ENCODE measurements around the gene HCLS1. TPM values are rescaled to one million over a fixed set of nuclear protein-coding genes. Genes with fewer than 3 reads are reported as not detected.

The HCLS1 gene
- polyA plus RNA-seq, 1 donor (not counting 4 experiments of a cell fraction or from before 2014, with no cell fraction given): 0.10 TPM

- Histone ChIP-seq H3K4me2 (ENCODE audit: control insufficient read depth, extremely low read depth, insufficient read depth, low read depth, low read length) (no peak overlapping the region), H3K9me1 (ENCODE audit: control insufficient read depth, extremely low read depth, insufficient read depth, low read length) (no peaks in the 10 kb centered on the region), H3K9me3 (ENCODE audit: control insufficient read depth, low read depth, low read length) (no peaks in the 10 kb centered on the region), H3K27me3 (ENCODE audit: control insufficient read depth, extremely low read depth, insufficient read depth, low read length) (no peaks in the 10 kb centered on the region), H3K9ac (ENCODE audit: control insufficient read depth, extremely low read depth, insufficient read depth, low read length) (no peak overlapping the region), H3K4me1 (ENCODE audit: control insufficient read depth, extremely low read depth, insufficient read depth, low read length) (no peaks in the 10 kb centered on the region), H2AFZ (ENCODE audit: control insufficient read depth, low read length) (no peak overlapping the region), H3K36me3 (ENCODE audit: control insufficient read depth in 2 of 2, extremely low read depth in 1 of 2, insufficient read depth in 2 of 2, low read length in 2 of 2) (peaks cover 18 to 20% of the 10 kb centered on the region in 2 experiments), H3K79me2 (ENCODE audit: control insufficient read depth, insufficient read depth, low read length) (no peaks in the 10 kb centered on the region), H3K4me3 (ENCODE audit: control insufficient read depth in 2 of 3, extremely low read depth in 1 of 3, insufficient read depth in 2 of 3, low read depth in 1 of 3, low read length in 3 of 3) (no peak overlapping the region), H4K20me1 (ENCODE audit: control insufficient read depth, extremely low read depth, insufficient read depth, low read length) (peaks cover 5% of the 10 kb centered on the region), H3K27ac (ENCODE audit: control insufficient read depth, insufficient read depth, low read length) (no peak overlapping the region)
- TF ChIP-seq EZH2 (IDR thresholded peaks at IDR 0.05; ENCODE audit: low read length) (no peak), CTCF (optimal IDR thresholded peaks at IDR 0.05 in 1 of 3, IDR thresholded peaks at IDR 0.05 in 1 of 3, conservative IDR thresholded peaks at IDR 0.05 in 1 of 3; ENCODE audit: extremely low read depth in 1 of 3, insufficient read depth in 2 of 3, low read length in 3 of 3) (no peak)
- dilution Hi-C loops (cut with MboI; ENCODE audit: extremely low pct_ligation_motif_present, low sequenced_read_pairs): no loop called here
- no peak for FAIRE-seq
- no peak for DNase-seq (ENCODE audit: low read depth, low spot score)
Measured at GRCh38 chr3:121681792-121682191, 21.1 kb upstream of the HCLS1 start.

GRCh38 chr3:121677141-121677540, 16.4 kb upstream of the HCLS1 start:
- dilution Hi-C loops (cut with MboI; ENCODE audit: extremely low pct_ligation_motif_present, low sequenced_read_pairs): no loop called here
- Histone ChIP-seq H3K4me3 (ENCODE audit: control insufficient read depth in 2 of 3, extremely low read depth in 1 of 3, insufficient read depth in 2 of 3, low read depth in 1 of 3, low read length in 3 of 3) (no peak overlapping the region), H3K27ac (ENCODE audit: control insufficient read depth, insufficient read depth, low read length) (no peak overlapping the region), H3K4me1 (ENCODE audit: control insufficient read depth, extremely low read depth, insufficient read depth, low read length) (no peaks in the 10 kb centered on the region), H3K27me3 (ENCODE audit: control insufficient read depth, extremely low read depth, insufficient read depth, low read length) (no peaks in the 10 kb centered on the region), H3K9ac (ENCODE audit: control insufficient read depth, extremely low read depth, insufficient read depth, low read length) (no peak overlapping the region), H3K79me2 (ENCODE audit: control insufficient read depth, insufficient read depth, low read length) (no peaks in the 10 kb centered on the region), H2AFZ (ENCODE audit: control insufficient read depth, low read length) (no peak overlapping the region), H3K4me2 (ENCODE audit: control insufficient read depth, extremely low read depth, insufficient read depth, low read depth, low read length) (no peak overlapping the region), H3K9me3 (ENCODE audit: control insufficient read depth, low read depth, low read length) (no peaks in the 10 kb centered on the region), H3K36me3 (ENCODE audit: control insufficient read depth in 2 of 2, extremely low read depth in 1 of 2, insufficient read depth in 2 of 2, low read length in 2 of 2) (peaks cover 25 to 28% of the 10 kb centered on the region in 2 experiments), H3K9me1 (ENCODE audit: control insufficient read depth, extremely low read depth, insufficient read depth, low read length) (no peaks in the 10 kb centered on the region), H4K20me1 (ENCODE audit: control insufficient read depth, extremely low read depth, insufficient read depth, low read length) (peaks cover 5% of the 10 kb centered on the region)
- DNase-seq (ENCODE audit: low read depth, low spot score) (no peak), FAIRE-seq (no peak)
- no peak for TF ChIP-seq CTCF (optimal IDR thresholded peaks at IDR 0.05 in 1 of 3, IDR thresholded peaks at IDR 0.05 in 1 of 3, conservative IDR thresholded peaks at IDR 0.05 in 1 of 3; ENCODE audit: extremely low read depth in 1 of 3, insufficient read depth in 2 of 3, low read length in 3 of 3)
- no peak for TF ChIP-seq EZH2 (IDR thresholded peaks at IDR 0.05; ENCODE audit: low read length)

All from keratinocyte (primary cell).